ENCODE results near the gene TAF4B.

- no peak for TF ChIP-seq CTCF (IDR thresholded peaks at IDR 0.05; ENCODE audit: poor library complexity)
- no peak for TF ChIP-seq EZH2 (IDR thresholded peaks at IDR 0.05; ENCODE audit: borderline replicate concordance)
Observed at GRCh38 chr18:26425148-26425531, 198.9 kb downstream of the TAF4B start.
